MM.1S (cell line): Measurements from ENCODE around the gene GMFB.

ENCODE experiments used
- DNase-seq: peaks from one replicate; pipeline ENCODE4 v3.0.0-alpha.2; 2015
- H2AFZ ChIP-seq: fragments of 300-600 bp; sonication (generic); 2 replicates; pipeline ENCODE4 v1.6.0; 2016; ENCODE audit warnings: antibody characterized with exemption, low read length
- H3F3A ChIP-seq: fragments of 300-600 bp; sonication (generic); 2 replicates; pipeline ENCODE4 v1.6.1; 2016; ENCODE audit warnings: mild to moderate bottlenecking, antibody characterized with exemption, low read length, moderate library complexity, mixed read lengths; ENCODE audit not compliant: insufficient read depth
- H3K27ac ChIP-seq: fragments of 300-600 bp; sonication (generic); 2 replicates; pipeline ENCODE4 v1.5.1; 2016; ENCODE audit warnings: mild to moderate bottlenecking, low read length
- H3K27me3 ChIP-seq: fragments of 300-600 bp; sonication (generic); replicated peaks from 2 replicates; pipeline ENCODE4 v1.6.0; 2016; ENCODE audit warnings: low read length; ENCODE audit not compliant: insufficient read depth
- H3K36me3 ChIP-seq: fragments of 300-600 bp; sonication (generic); replicated peaks from 2 replicates; pipeline ENCODE4 v1.6.1; 2016; ENCODE audit warnings: mild to moderate bottlenecking, low read length, mixed read lengths; ENCODE audit not compliant: insufficient read depth
- H3K4me1 ChIP-seq: fragments of 300-600 bp; sonication (generic); 2 replicates; pipeline ENCODE4 v1.6.1; 2016; ENCODE audit warnings: low read length, mixed read lengths
- H3K4me2 ChIP-seq: fragments of 300-600 bp; sonication (generic); 2 replicates; pipeline ENCODE4 v1.6.0; 2016; ENCODE audit warnings: low read depth, low read length
- H3K4me3 ChIP-seq: fragments of 300-600 bp; sonication (generic); 2 replicates; pipeline ENCODE4 v1.5.1; 2016; ENCODE audit warnings: low read length, mixed read lengths
- H3K79me2 ChIP-seq: fragments of 300-600 bp; sonication (generic); 2 replicates; pipeline ENCODE4 v1.6.1; 2016; ENCODE audit warnings: mixed run types, low read length, mixed read lengths
- H3K9ac ChIP-seq: fragments of 300-600 bp; sonication (generic); 2 replicates; pipeline ENCODE4 v1.6.1; 2016; ENCODE audit warnings: low read length, mixed read lengths
- H3K9me2 ChIP-seq: fragments of 300-600 bp; sonication (generic); replicated peaks from 2 replicates; pipeline ENCODE4 v1.6.1; 2016; ENCODE audit warnings: mild to moderate bottlenecking, low read length, mixed read lengths; ENCODE audit not compliant: insufficient read depth
- H3K9me3 ChIP-seq: fragments of 300-600 bp; sonication (generic); replicated peaks from 2 replicates; pipeline ENCODE4 v1.6.1; 2016; ENCODE audit warnings: mild to moderate bottlenecking, low read length, mixed read lengths; ENCODE audit not compliant: insufficient read depth
- H4K20me1 ChIP-seq: fragments of 300-600 bp; sonication (generic); 2 replicates; pipeline ENCODE4 v1.6.1; 2016; ENCODE audit warnings: mild to moderate bottlenecking, low read length, moderate library complexity, mixed read lengths; ENCODE audit not compliant: insufficient read depth
- EZH2 ChIP-seq: fragments of 300-600 bp; sonication (generic); optimal IDR thresholded peaks from 2 replicates; pipeline ENCODE3; 2017; ENCODE audit warnings: low read depth, mild to moderate bottlenecking, antibody characterized with exemption, low read length, mixed read lengths
- EZH2phosphoT487 ChIP-seq: fragments of 300-600 bp; sonication (generic); IDR thresholded peaks from 2 replicates; pipeline ENCODE4 v1.6.1; 2018; ENCODE audit warnings: antibody characterized with exemption, low read length
- TF ChIP-seq, protein P1 (sequence below): fragments of 300-600 bp; sonication (generic); IDR thresholded peaks from 2 replicates; pipeline ENCODE4 v1.5.1; 2016; ENCODE audit warnings: antibody characterized with exemption, low read length, mixed read lengths

Gene GMFB

DNA sequence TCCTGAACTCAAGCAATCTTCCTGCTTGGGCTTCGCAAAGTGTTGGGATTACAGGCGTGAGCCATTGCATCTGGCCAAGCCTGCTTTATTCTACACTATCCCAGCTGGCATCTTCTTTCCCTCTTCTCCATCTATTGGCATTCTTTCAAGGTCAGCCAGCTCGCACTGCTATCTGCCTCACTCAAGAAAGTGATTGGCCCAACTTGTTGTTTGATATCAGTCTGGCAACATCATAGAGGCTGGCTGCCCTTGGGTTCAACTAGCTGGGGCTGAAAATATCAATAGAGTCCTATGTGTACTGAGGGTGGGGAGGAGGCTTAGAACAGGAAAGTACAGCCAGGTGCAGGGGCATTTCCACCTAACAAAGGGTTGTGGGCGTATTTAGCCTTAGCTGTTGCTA, 17.1 kb downstream of the GMFB start:
- no peaks in the 10 kb centered on the region for H3K27me3 ChIP-seq
- no peak overlapping the region for H3K27ac ChIP-seq
- H4K20me1 ChIP-seq, result no peaks in the 10 kb centered on the region
- TF ChIP-seq, protein P1, sequence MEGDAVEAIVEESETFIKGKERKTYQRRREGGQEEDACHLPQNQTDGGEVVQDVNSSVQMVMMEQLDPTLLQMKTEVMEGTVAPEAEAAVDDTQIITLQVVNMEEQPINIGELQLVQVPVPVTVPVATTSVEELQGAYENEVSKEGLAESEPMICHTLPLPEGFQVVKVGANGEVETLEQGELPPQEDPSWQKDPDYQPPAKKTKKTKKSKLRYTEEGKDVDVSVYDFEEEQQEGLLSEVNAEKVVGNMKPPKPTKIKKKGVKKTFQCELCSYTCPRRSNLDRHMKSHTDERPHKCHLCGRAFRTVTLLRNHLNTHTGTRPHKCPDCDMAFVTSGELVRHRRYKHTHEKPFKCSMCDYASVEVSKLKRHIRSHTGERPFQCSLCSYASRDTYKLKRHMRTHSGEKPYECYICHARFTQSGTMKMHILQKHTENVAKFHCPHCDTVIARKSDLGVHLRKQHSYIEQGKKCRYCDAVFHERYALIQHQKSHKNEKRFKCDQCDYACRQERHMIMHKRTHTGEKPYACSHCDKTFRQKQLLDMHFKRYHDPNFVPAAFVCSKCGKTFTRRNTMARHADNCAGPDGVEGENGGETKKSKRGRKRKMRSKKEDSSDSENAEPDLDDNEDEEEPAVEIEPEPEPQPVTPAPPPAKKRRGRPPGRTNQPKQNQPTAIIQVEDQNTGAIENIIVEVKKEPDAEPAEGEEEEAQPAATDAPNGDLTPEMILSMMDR, result no peak
- no peak for TF ChIP-seq EZH2
- TF ChIP-seq EZH2phosphoT487, result no peak
- no peak for DNase-seq
- H3K36me3 ChIP-seq, result no peaks in the 10 kb centered on the region
- no peak overlapping the region for H3K4me2 ChIP-seq
- H3K9me2 ChIP-seq, result no peaks in the 10 kb centered on the region
- no peak overlapping the region for H3K4me3 ChIP-seq
- no peaks in the 10 kb centered on the region for H3K79me2 ChIP-seq
- H3F3A ChIP-seq, result no peaks in the 10 kb centered on the region
- no peaks in the 10 kb centered on the region for H3K9me3 ChIP-seq
- no peaks in the 10 kb centered on the region for H3K4me1 ChIP-seq
- no peak overlapping the region for H3K9ac ChIP-seq
- H2AFZ ChIP-seq, result no peak overlapping the region

- Histone ChIP-seq H3K4me2 (no peak overlapping the region), H3K79me2 (no peaks in the 10 kb centered on the region)
- DNase-seq, result no peak
These were observed 18.1 kb downstream of the GMFB start for GRCh38 chr14:54470701-54471100.

GRCh38 chr14:54467280-54467679, 21.5 kb downstream of the GMFB start:
- no peaks in the 10 kb centered on the region for H3F3A ChIP-seq

More at GRCh38 chr14:54470701-54471100, 18.1 kb downstream of the GMFB start:
- Histone ChIP-seq H3K9ac (no peak overlapping the region), H3K4me1 (no peaks in the 10 kb centered on the region), H2AFZ (no peak overlapping the region), H3K9me2 (no peaks in the 10 kb centered on the region), H3K9me3 (no peaks in the 10 kb centered on the region), H4K20me1 (no peaks in the 10 kb centered on the region), H3K27me3 (no peaks in the 10 kb centered on the region), H3K27ac (no peak overlapping the region), H3K4me3 (no peak overlapping the region), H3F3A (no peaks in the 10 kb centered on the region), H3K36me3 (no peaks in the 10 kb centered on the region)
- TF ChIP-seq, protein P1, result no peak
- TF ChIP-seq EZH2phosphoT487, result no peak
- no peak for TF ChIP-seq EZH2

More at GRCh38 chr14:54467280-54467679, 21.5 kb downstream of the GMFB start:
- Histone ChIP-seq H3K27me3 (no peaks in the 10 kb centered on the region), H3K27ac (no peak overlapping the region), H3K9ac (no peak overlapping the region), H4K20me1 (no peaks in the 10 kb centered on the region), H3K4me1 (no peaks in the 10 kb centered on the region), H3K4me3 (no peak overlapping the region), H3K4me2 (no peak overlapping the region), H3K9me2 (no peaks in the 10 kb centered on the region), H3K9me3 (no peaks in the 10 kb centered on the region), H3K79me2 (no peaks in the 10 kb centered on the region), H2AFZ (no peak overlapping the region), H3K36me3 (no peaks in the 10 kb centered on the region)
- TF ChIP-seq EZH2, result no peak
- TF ChIP-seq, protein P1, result no peak
- TF ChIP-seq EZH2phosphoT487, result no peak
- no peak for DNase-seq
